Sigmoid colon (tissue), 7 donors: Measurements from ENCODE around the gene FANCC. TPM values are rescaled to one million over a fixed set of nuclear protein-coding genes. Genes with fewer than 3 reads are reported as not detected.

Experiments
- DNase-seq: peaks from one replicate; pipeline ENCODE4 v3.0.0-alpha.2; 2019
- H3K27ac ChIP-seq, 4 donors: fragments of 200-600 bp; sonication (generic); one replicate each; pipeline ENCODE4 v1.5.1; 2016 to 2019; ENCODE audit warnings: mild to moderate bottlenecking in 1 of 4
- H3K27me3 ChIP-seq, 3 donors: fragments of 200-600 bp; sonication (generic); one replicate each; pipeline ENCODE4 v1.5.1; 2019; ENCODE audit warnings: mild to moderate bottlenecking in 1 of 3
- H3K36me3 ChIP-seq, 4 donors: fragments of 200-600 bp; sonication (generic); one replicate each; pipeline ENCODE4 v1.5.1; 2016 to 2019
- H3K4me1 ChIP-seq, 4 donors: fragments of 200-600 bp; sonication (generic); one replicate each; pipeline ENCODE4 v1.5.1; 2017 to 2019
- H3K4me3 ChIP-seq, 4 donors: fragments of 200-600 bp; sonication (generic); one replicate each; pipeline ENCODE4 v1.5.1; 2017 to 2019; ENCODE audit warnings: mild to moderate bottlenecking in 2 of 4, moderate library complexity in 1 of 4
- H3K9me3 ChIP-seq, 4 donors: fragments of 200-600 bp in 3 of 4; sonication (generic) in 3 of 4; one replicate each; pipeline versions ENCODE4 v1.5.1 to v1.6.1; 2013 to 2019
- CTCF ChIP-seq, 4 experiments: fragments of 450-650 bp in 3 of 4; fragments of 200-600 bp in 1 of 4; IDR thresholded peaks; one replicate each; pipeline ENCODE4 v1.5.1; 2016 to 2019; ENCODE audit warnings: antibody characterized with exemption in 4 of 4, mild to moderate bottlenecking in 3 of 4, moderate library complexity in 2 of 4
- EP300 ChIP-seq, 4 donors: sonication (generic); formaldehyde crosslinking; IDR thresholded peaks; one replicate each; pipeline ENCODE4 v1.6.1; 2017; ENCODE audit warnings: antibody characterized with exemption in 4 of 4
- POLR2A ChIP-seq, 2 donors: fragments of 450-650 bp; IDR thresholded peaks; one replicate each; pipeline ENCODE4 v1.6.1; 2016; ENCODE audit warnings: antibody characterized with exemption in 2 of 2, mild to moderate bottlenecking in 2 of 2, moderate library complexity in 2 of 2
- POLR2AphosphoS5 ChIP-seq, 4 donors: sonication (generic); formaldehyde crosslinking; IDR thresholded peaks; one replicate each; pipeline ENCODE4 v1.6.1; 2017; ENCODE audit warnings: antibody characterized with exemption in 4 of 4
- WGBS, 2 donors: extraction: QIAGEN DNeasy Blood & Tissue Kit; methylation state at CpG; one replicate each; pipeline ENCODE4 v1.1.7; 2013; 5-methylcytosine and 5-hydroxymethylcytosine counted together
- intact Hi-C: fragments of 100-400 bp; cut with DNase I; formaldehyde crosslinking; loops from one replicate; pipeline ENCODE4 v1.15.1; 2023
- polyA plus RNA-seq, 3 donors: library from polyadenylated mRNA; stranded (reverse); fragments of 200-250 nt; gene quantifications; one replicate each; pipeline ENCODE4 v1.2.3, GENCODE V29; 2013
- total RNA-seq, 4 donors: library from RNA; depleted of rRNA; stranded (reverse); fragments of >200 nt; gene quantifications; one replicate each; pipeline ENCODE4 v1.1.0, GENCODE V29; 2016
- donor health status: healthy with polysubstance abuse.
- donor health status: Bipolar disorder and iron deficiency.
- donor health status: healthy.

The FANCC gene
- total and polyA plus RNA-seq, 7 donors, result 2.4 to 10.6 (median 5.3) TPM

- Histone ChIP-seq H3K4me3 (no peak overlapping the region), H3K27me3 (no peaks in the 10 kb centered on the region), H3K36me3 (no peaks in the 10 kb centered on the region), H3K9me3 (no peaks in the 10 kb centered on the region), H3K27ac (no peak overlapping the region), H3K4me1 (peaks cover 0 to 9% (median 2%) of the 10 kb centered on the region in 4 donors)
- no peak for DNase-seq
- intact Hi-C loops, result no loop called here
- TF ChIP-seq EP300 (IDR thresholded peaks at IDR 0.05) (no peak), POLR2AphosphoS5 (IDR thresholded peaks at IDR 0.05) (no peak), CTCF (IDR thresholded peaks at IDR 0.05) (no peak)
- WGBS, 2 donors, result 98 to 100% methylated on average over 1 of the region's 1 CpG
Observed at GRCh38 chr9:95246547-95246946, 71.0 kb downstream of the FANCC start.

DNA sequence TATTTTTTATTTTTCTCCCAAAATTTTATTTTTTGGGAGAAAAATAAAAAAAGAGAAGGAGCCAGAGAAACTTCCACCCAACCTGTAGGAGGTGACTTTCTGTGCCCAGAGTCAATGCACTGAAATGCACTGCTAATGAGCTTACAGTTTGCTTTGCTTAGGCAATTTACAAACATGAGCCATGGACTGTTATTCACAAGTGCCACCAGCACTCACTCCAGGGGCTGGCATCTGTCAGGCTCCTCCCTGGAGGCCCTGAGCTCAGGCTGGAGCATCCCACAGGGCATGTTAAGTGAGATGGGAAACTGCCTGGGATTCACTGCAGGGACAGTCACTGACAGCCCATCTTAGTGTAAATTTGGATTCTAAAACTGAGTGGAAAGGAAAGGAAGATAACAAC, 74.9 kb downstream of the FANCC start:
- intact Hi-C loops, result no loop called here
- Histone ChIP-seq H3K9me3 (no peaks in the 10 kb centered on the region), H3K4me1 (no peaks in the 10 kb centered on the region), H3K27me3 (no peaks in the 10 kb centered on the region), H3K4me3 (no peak overlapping the region), H3K27ac (no peak overlapping the region), H3K36me3 (no peaks in the 10 kb centered on the region)
- DNase-seq, result no peak
- TF ChIP-seq POLR2A (IDR thresholded peaks at IDR 0.05) (no peak), EP300 (IDR thresholded peaks at IDR 0.05) (no peak), POLR2AphosphoS5 (IDR thresholded peaks at IDR 0.05) (no peak)

DNA sequence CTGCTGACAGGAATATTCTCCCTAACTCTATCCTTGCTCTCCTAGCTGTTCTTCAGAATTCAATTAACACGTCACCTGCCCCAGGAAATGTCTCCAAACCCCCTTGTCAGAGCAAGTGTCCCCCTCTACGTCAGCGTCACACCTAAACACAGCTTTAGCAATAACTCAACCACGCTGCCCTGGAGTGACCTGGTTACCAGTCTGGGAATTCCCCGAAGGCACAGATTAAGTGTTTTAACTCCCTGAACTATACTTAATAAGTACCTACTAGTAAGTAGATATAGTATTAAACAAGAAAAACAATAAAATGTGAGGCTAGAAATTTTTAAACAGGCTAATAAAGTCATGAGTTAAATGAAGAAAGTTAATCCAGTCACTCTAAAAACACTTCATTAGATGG, 78.4 kb downstream of the FANCC start:
- H3K27ac ChIP-seq, result no peak overlapping the region

DNA sequence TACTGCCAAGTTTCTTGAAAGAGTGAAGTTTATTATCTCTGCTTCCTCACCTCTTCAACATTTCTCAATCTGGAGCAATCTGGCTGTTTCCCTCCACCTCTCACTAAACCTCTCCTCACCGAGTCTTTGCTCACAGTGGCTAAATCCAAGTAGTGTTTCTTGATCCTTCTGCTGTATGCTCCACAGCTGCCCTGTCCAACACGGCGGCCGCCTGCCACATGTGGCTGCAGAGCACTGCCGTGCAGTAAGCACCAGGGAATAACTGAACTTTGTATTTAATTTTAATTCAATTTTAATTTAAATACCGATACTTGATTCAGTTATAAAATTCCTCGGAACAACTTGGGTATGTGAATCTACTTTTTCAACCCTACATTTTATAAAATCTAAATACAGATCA, 80.2 kb downstream of the FANCC start:
- no peak for DNase-seq
- no peak for TF ChIP-seq CTCF (IDR thresholded peaks at IDR 0.05)
- no peak for TF ChIP-seq EP300 (IDR thresholded peaks at IDR 0.05)
- TF ChIP-seq POLR2A (IDR thresholded peaks at IDR 0.05), result no peak
- TF ChIP-seq POLR2AphosphoS5 (IDR thresholded peaks at IDR 0.05), result no peak
- no peak overlapping the region for H3K27ac ChIP-seq
- intact Hi-C loops, result no loop called here
- no peaks in the 10 kb centered on the region for H3K27me3 ChIP-seq
- H3K9me3 ChIP-seq, result no peaks in the 10 kb centered on the region
- no peak overlapping the region for H3K4me3 ChIP-seq
- H3K36me3 ChIP-seq, result no peaks in the 10 kb centered on the region
- WGBS, 2 donors, result 94 to 96% methylated on average over 7 of the region's 7 CpGs
- no peaks in the 10 kb centered on the region for H3K4me1 ChIP-seq

More for the DNA sequence above, 78.4 kb downstream of the FANCC start:
- Histone ChIP-seq H3K4me3 (no peak overlapping the region), H3K36me3 (no peaks in the 10 kb centered on the region), H3K27me3 (no peaks in the 10 kb centered on the region), H3K9me3 (no peaks in the 10 kb centered on the region), H3K4me1 (no peaks in the 10 kb centered on the region)
- TF ChIP-seq EP300 (IDR thresholded peaks at IDR 0.05) (no peak), POLR2A (IDR thresholded peaks at IDR 0.05) (no peak), POLR2AphosphoS5 (IDR thresholded peaks at IDR 0.05) (no peak), CTCF (IDR thresholded peaks at IDR 0.05) (no peak)
- intact Hi-C loops, result no loop called here
- WGBS, 2 donors, result 94 to 95% methylated on average over 5 of the region's 5 CpGs
- no peak for DNase-seq

DNA sequence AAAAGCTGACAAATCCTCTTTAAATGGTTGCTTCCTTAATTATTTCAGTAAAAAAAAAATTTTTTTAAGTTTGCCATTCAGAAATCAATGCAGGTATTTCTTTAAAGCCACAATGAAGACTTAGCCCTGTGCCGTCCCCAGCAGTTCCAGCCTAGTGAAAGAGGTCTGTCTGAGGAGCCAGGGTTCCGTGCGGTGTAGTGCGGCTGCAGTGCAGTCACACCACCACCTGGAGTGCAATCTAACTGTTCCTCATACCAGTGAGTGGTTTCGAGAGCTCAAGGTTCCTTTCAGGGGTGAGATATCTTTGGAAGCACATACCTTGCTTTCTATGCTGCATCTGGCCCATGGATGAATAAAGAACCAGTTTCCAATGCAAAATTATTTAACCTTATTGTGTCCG, 87.5 kb downstream of the FANCC start:
- TF ChIP-seq CTCF (IDR thresholded peaks at IDR 0.05) (no peak), EP300 (IDR thresholded peaks at IDR 0.05) (no peak), POLR2A (IDR thresholded peaks at IDR 0.05) (no peak), POLR2AphosphoS5 (IDR thresholded peaks at IDR 0.05) (no peak)
- no peaks in the 10 kb centered on the region for H3K4me1 ChIP-seq
- intact Hi-C loops, result no loop called here
- DNase-seq, result no peak
- WGBS, 2 donors, result 97% methylated on average over 6 of the region's 6 CpGs
- H3K27me3 ChIP-seq, result no peaks in the 10 kb centered on the region
- H3K36me3 ChIP-seq, result no peaks in the 10 kb centered on the region
- H3K27ac ChIP-seq, result no peak overlapping the region
- H3K4me3 ChIP-seq, result no peak overlapping the region
- peaks cover 0 to 4% (median 0%) of the 10 kb centered on the region in 4 donors for H3K9me3 ChIP-seq
